ENCODE results near the gene TDP2. TPM values are rescaled to one million over a fixed set of nuclear protein-coding genes. Genes with fewer than 3 reads are reported as not detected.
"Not testable (repeated sequence)": the region's sequence is repeated elsewhere in the genome, so short reads cannot be mapped to it uniquely, and the experiment has no call there.

TDP2 gene
- total RNA-seq, 1 donor from 2014 or later, result 27.2 TPM

DNA sequence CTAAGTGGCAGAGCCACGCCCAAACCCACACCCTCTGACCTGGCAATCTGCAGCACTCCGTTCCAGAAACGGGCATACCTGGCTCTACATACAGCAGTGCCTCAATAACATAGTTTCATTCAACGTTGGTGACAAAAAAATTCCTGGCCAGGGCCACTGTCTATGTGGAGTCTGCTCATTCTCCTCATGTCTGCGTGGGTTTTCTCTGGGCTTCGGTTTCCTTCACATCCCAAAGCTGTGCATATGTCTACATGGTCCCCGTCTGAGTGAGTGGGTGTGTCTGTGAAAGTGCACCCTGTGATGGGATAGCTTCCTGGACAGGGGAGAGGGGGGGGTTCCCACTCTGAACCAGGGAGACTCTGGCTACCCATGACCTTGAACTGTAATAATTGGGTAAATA is 22.8 kb downstream of the TDP2 start:
- Mint-ChIP-seq H3K27me3 (ENCODE audit: low read depth, unreplicated experiment) (peaks cover 5% of the 10 kb centered on the region), H3K4me1 (ENCODE audit: low read depth, unreplicated experiment) (peaks cover 5% of the 10 kb centered on the region), H3K36me3 (ENCODE audit: low read depth, unreplicated experiment) (no peaks in the 10 kb centered on the region), H3K9me3 (ENCODE audit: unreplicated experiment) (peaks cover 2% of the 10 kb centered on the region), H3K4me3 (ENCODE audit: unreplicated experiment) (no peak overlapping the region), H3K27ac (ENCODE audit: unreplicated experiment) (no peak overlapping the region)
- no peaks in the 10 kb centered on the region for H3K36me3 ChIP-seq (ENCODE audit: insufficient read depth, low read length)
- H3K4me2 ChIP-seq (ENCODE audit: low read length), result no peak overlapping the region
- no peak overlapping the region for H2AFZ ChIP-seq (ENCODE audit: low read depth, low read length)
- no peaks in the 10 kb centered on the region for H3K79me2 ChIP-seq (ENCODE audit: insufficient read depth, low read length)
- no peak overlapping the region for H3K4me3 ChIP-seq (ENCODE audit: insufficient read depth, low read depth, low read length)
- H3K9me3 ChIP-seq (ENCODE audit: insufficient read depth, low read depth, low read length), result no peaks in the 10 kb centered on the region
- FAIRE-seq (no peak), DNase-seq (ENCODE audit: low read depth) (no peak)
- H3K4me1 ChIP-seq (ENCODE audit: insufficient read depth, low read length), result peaks cover 12% of the 10 kb centered on the region
- TF ChIP-seq, protein P1, sequence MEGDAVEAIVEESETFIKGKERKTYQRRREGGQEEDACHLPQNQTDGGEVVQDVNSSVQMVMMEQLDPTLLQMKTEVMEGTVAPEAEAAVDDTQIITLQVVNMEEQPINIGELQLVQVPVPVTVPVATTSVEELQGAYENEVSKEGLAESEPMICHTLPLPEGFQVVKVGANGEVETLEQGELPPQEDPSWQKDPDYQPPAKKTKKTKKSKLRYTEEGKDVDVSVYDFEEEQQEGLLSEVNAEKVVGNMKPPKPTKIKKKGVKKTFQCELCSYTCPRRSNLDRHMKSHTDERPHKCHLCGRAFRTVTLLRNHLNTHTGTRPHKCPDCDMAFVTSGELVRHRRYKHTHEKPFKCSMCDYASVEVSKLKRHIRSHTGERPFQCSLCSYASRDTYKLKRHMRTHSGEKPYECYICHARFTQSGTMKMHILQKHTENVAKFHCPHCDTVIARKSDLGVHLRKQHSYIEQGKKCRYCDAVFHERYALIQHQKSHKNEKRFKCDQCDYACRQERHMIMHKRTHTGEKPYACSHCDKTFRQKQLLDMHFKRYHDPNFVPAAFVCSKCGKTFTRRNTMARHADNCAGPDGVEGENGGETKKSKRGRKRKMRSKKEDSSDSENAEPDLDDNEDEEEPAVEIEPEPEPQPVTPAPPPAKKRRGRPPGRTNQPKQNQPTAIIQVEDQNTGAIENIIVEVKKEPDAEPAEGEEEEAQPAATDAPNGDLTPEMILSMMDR (IDR thresholded peaks at IDR 0.05; ENCODE audit: insufficient read depth, low read depth, low read length), result no peak
- TF ChIP-seq EZH2 (IDR thresholded peaks at IDR 0.05; ENCODE audit: insufficient read depth, low read length), result no peak
- H4K20me1 ChIP-seq (ENCODE audit: insufficient read depth, low read length), result no peaks in the 10 kb centered on the region
- H3K27me3 ChIP-seq (ENCODE audit: insufficient read depth, low read length), result no peaks in the 10 kb centered on the region
- no peak overlapping the region for H3K9ac ChIP-seq (ENCODE audit: low read length)
- no peak overlapping the region for H3K27ac ChIP-seq (ENCODE audit: low read depth, low read length)

DNA sequence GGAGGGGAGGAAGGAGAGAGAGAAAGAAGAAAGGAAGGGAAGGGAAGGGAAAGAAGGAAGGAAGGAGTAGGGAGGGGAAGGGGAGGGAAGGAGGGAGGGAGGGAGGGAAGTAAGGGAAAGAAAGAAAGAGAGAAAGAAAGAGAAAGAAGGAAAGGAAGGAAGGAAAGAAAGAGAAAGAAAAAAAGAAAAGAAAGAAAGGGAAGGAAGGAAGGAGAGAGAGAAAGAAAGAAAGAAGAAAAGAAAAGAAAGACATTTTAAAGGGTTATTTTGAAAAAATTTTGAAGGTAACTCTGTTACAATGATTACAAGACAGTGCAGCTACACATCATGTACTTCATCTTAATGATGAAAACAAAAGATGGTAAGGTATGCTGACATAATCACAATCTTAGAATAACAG is 24.6 kb downstream of the TDP2 start:
- H3K9ac ChIP-seq (ENCODE audit: low read length), result no peak overlapping the region
- DNase-seq (ENCODE audit: low read depth) (no peak), FAIRE-seq (no peak)
- H3K27ac Mint-ChIP-seq (ENCODE audit: unreplicated experiment), result no peak overlapping the region
- H3K4me1 ChIP-seq (ENCODE audit: insufficient read depth, low read length), result peaks cover 12% of the 10 kb centered on the region
- no peak overlapping the region for H3K27ac ChIP-seq (ENCODE audit: low read depth, low read length)
- no peak overlapping the region for H3K4me3 Mint-ChIP-seq (ENCODE audit: unreplicated experiment)
- no peaks in the 10 kb centered on the region for H3K27me3 ChIP-seq (ENCODE audit: insufficient read depth, low read length)
- peaks cover 5% of the 10 kb centered on the region for H3K27me3 Mint-ChIP-seq (ENCODE audit: low read depth, unreplicated experiment)
- H3K9me3 ChIP-seq (ENCODE audit: insufficient read depth, low read depth, low read length), result no peaks in the 10 kb centered on the region
- H2AFZ ChIP-seq (ENCODE audit: low read depth, low read length), result no peak overlapping the region
- H3K79me2 ChIP-seq (ENCODE audit: insufficient read depth, low read length), result no peaks in the 10 kb centered on the region
- TF ChIP-seq EZH2 (IDR thresholded peaks at IDR 0.05; ENCODE audit: insufficient read depth, low read length), result no peak
- TF ChIP-seq, protein P1 (IDR thresholded peaks at IDR 0.05; ENCODE audit: insufficient read depth, low read depth, low read length), result no peak
- no peak overlapping the region for H3K4me2 ChIP-seq (ENCODE audit: low read length)
- H3K9me3 Mint-ChIP-seq (ENCODE audit: unreplicated experiment), result peaks cover 2% of the 10 kb centered on the region
- no peaks in the 10 kb centered on the region for H4K20me1 ChIP-seq (ENCODE audit: insufficient read depth, low read length)
- no peaks in the 10 kb centered on the region for H3K36me3 Mint-ChIP-seq (ENCODE audit: low read depth, unreplicated experiment)
- H3K4me3 ChIP-seq (ENCODE audit: insufficient read depth, low read depth, low read length), result no peak overlapping the region
- H3K4me1 Mint-ChIP-seq (ENCODE audit: low read depth, unreplicated experiment), result peaks cover 6% of the 10 kb centered on the region
- no peaks in the 10 kb centered on the region for H3K36me3 ChIP-seq (ENCODE audit: insufficient read depth, low read length)

DNA sequence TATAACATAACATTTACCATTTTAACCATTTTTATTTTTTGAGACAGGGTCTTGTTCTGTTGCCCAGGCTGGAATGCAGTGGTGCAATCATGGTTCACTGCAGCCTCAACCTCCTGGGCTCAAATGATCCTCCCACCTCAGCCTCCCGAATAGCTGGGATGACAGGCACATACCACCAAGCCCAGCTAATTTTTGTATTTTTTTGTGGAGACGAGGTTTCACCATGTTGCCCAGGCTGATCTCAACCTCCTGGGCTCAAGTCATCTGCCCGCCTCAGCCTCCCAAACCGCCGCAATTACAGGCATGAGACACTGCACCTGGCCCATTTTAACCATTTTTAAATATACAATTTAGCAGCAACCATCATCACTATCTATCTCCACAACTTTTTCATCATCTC is 26.1 kb downstream of the TDP2 start:
- H3K4me1 Mint-ChIP-seq (ENCODE audit: low read depth, unreplicated experiment); H3K27me3 Mint-ChIP-seq (ENCODE audit: low read depth, unreplicated experiment); H3K27me3 ChIP-seq (ENCODE audit: insufficient read depth, low read length); H3K36me3 Mint-ChIP-seq (ENCODE audit: low read depth, unreplicated experiment); FAIRE-seq; H3K9me3 ChIP-seq (ENCODE audit: insufficient read depth, low read depth, low read length); H3K79me2 ChIP-seq (ENCODE audit: insufficient read depth, low read length); H3K4me2 ChIP-seq (ENCODE audit: low read length); H3K4me3 Mint-ChIP-seq (ENCODE audit: unreplicated experiment); H3K27ac ChIP-seq (ENCODE audit: low read depth, low read length); H3K9ac ChIP-seq (ENCODE audit: low read length); H2AFZ ChIP-seq (ENCODE audit: low read depth, low read length); H3K36me3 ChIP-seq (ENCODE audit: insufficient read depth, low read length); DNase-seq (ENCODE audit: low read depth); H4K20me1 ChIP-seq (ENCODE audit: insufficient read depth, low read length); H3K27ac Mint-ChIP-seq (ENCODE audit: unreplicated experiment); H3K4me1 ChIP-seq (ENCODE audit: insufficient read depth, low read length); H3K9me3 Mint-ChIP-seq (ENCODE audit: unreplicated experiment); H3K4me3 ChIP-seq (ENCODE audit: insufficient read depth, low read depth, low read length): not testable (repeated sequence)

All from astrocyte (in vitro differentiated cells and primary cell).